Heart left ventricle (tissue), 13 donors: Measurements from ENCODE around the gene PAEP.
"Not testable (repeated sequence)": the region's sequence is repeated elsewhere in the genome, so short reads cannot be mapped to it uniquely, and the experiment has no call there.

Experiments
- POLR2A ChIP-seq, 2 donors: fragments of 450-650 bp; IDR thresholded peaks; one replicate each; pipeline ENCODE4 v1.6.1; 2017; ENCODE audit warnings: antibody characterized with exemption in 2 of 2, mild to moderate bottlenecking in 2 of 2, moderate library complexity in 2 of 2
- TF ChIP-seq, protein P1 (sequence below), 12 donors: fragments of 200-600 bp; sonication (generic) in 4 of 12; IDR thresholded peaks; one replicate each; pipeline versions ENCODE4 v1.5.0 to v1.8.0; 2018 to 2022; ENCODE audit warnings: antibody characterized with exemption in 12 of 12, mild to moderate bottlenecking in 5 of 12
- donor health status: ischemic (EF 13 %, LVEDD 7.1; RV severe dilation, severe dysfunction).
- donor health status: DM: no; HTN: yes; CAD: no.
- donor health status: DM: no; HTN: no; CAD: no.
- donor health status: ischemic (EF 25% LVEDD 6.9; RV normal size, moderate dysfunction).
- donor health status: ischemic (EF 25% LVEDD 5.7; RV mildly dilated, moderate dysfunction).
- donor health status: ischemic (EF 35%, LVEDD 5.7; RV mildly dilated, moderate dysfunction).
- donor health status: nonischemic (EF 11% LVEDD 7.7; RV severe dilation, severe dysfunction).
- donor health status: DM: yes; HTN: yes; CAD: no.
- donor health status: PGD.
- donor health status: ischemic (EF 29% LVEDD 5.4; RV normal size, mild dysfunction).
- donor health status: nonischemic (EF 23%, LVEDD 6.1; RV moderate dilation, normal function).

DNA sequence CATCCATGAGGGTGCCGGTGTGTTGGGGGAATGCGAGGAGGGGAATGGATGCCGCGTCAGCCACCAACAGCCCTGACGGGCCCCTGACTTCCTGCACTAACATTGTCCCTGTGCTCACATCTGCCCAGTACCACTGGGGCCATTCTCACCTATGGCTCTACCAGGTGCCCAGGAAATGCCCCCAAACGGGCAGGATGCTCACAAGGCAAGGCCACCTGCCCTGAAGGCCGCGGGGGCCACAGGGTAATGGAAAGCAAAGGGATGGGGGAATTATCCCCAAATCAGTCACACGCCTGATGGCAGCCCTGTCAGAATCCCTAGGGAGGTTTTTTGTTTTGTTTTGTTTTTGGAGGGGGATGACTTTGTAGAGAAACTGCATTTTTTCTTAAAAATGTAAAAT, 47.6 kb upstream of the PAEP start:
- TF ChIP-seq, protein P1, sequence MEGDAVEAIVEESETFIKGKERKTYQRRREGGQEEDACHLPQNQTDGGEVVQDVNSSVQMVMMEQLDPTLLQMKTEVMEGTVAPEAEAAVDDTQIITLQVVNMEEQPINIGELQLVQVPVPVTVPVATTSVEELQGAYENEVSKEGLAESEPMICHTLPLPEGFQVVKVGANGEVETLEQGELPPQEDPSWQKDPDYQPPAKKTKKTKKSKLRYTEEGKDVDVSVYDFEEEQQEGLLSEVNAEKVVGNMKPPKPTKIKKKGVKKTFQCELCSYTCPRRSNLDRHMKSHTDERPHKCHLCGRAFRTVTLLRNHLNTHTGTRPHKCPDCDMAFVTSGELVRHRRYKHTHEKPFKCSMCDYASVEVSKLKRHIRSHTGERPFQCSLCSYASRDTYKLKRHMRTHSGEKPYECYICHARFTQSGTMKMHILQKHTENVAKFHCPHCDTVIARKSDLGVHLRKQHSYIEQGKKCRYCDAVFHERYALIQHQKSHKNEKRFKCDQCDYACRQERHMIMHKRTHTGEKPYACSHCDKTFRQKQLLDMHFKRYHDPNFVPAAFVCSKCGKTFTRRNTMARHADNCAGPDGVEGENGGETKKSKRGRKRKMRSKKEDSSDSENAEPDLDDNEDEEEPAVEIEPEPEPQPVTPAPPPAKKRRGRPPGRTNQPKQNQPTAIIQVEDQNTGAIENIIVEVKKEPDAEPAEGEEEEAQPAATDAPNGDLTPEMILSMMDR (IDR thresholded peaks at IDR 0.05), result not testable (repeated sequence)
- TF ChIP-seq POLR2A (IDR thresholded peaks at IDR 0.05), result not testable (repeated sequence)
